Activated CD8-positive, alpha-beta memory T cell treated with anti-CD3 and anti-CD28 coated beads for 48 hours (primary cell): ENCODE data around the gene CUL7.
A peak's percentile ranks its signal among the peaks of the same experiment; 100 is the strongest.
"Not testable (repeated sequence)": the region's sequence is repeated elsewhere in the genome, so short reads cannot be mapped to it uniquely, and the experiment has no call there.

Experiments used
- DNase-seq, 3 experiments: peaks; one replicate each; pipeline ENCODE4 v3.0.0-alpha.2; 2020; ENCODE audit warnings: low read depth in 2 of 3, low spot score in 2 of 3

Gene CUL7

DNA sequence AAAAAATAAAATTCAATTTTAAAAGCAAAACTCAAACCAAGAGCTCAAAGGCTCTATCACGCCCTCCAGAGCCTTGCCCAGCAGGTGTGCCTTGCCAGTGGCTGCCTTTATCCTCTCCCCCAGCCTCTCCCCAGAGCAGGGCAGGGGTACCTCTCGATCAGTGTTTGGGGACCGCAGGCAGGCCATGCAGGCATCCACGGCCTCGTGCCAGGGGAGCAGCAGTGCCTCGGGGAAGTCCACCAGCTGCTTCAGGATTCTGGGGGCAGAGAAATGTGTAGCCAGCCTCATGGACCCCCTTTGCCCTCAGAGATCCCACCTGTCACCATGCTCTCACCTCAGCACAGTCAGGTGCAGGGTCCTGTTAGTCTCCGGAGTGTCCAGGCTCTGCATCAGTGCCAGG is 5.7 kb downstream of the CUL7 start:
- no peak for DNase-seq

DNA sequence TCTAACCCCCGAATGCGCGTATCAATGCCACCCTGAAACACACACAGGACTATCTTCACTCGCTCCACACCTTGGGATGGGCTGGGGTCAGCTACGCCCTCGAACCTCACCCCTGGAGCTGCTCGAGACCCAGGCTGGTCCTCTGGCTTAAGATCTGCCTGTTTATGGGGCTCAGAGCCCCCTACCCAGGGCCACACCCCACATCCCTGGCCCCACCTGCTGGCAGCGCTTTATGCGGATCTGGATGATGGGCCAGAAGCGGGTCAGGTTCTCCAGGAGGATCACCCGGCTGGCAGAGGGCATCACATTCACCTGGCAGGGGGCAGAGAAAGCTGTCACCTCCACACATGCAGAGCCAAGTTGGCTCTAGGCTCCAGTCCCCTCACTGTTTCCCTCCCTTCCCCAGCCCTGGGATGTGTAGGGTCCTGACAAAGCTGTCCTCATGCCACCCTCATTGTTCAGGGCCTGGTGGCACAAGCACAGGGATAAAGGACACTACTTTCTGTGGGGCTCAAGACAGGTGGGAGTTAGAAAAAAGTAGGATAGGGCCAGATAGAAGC is 8.2 kb downstream of the CUL7 start:
- no peak for DNase-seq

GRCh38 chr6:43043310-43043709 is 10.3 kb downstream of the CUL7 start:
- no peak for DNase-seq

- not testable (repeated sequence) for DNase-seq
Measured at GRCh38 chr6:43041475-43041874, 12.2 kb downstream of the CUL7 start.

- DNase-seq = no peak
Measured at GRCh38 chr6:43040542-43041257, 13.0 kb downstream of the CUL7 start.

DNA sequence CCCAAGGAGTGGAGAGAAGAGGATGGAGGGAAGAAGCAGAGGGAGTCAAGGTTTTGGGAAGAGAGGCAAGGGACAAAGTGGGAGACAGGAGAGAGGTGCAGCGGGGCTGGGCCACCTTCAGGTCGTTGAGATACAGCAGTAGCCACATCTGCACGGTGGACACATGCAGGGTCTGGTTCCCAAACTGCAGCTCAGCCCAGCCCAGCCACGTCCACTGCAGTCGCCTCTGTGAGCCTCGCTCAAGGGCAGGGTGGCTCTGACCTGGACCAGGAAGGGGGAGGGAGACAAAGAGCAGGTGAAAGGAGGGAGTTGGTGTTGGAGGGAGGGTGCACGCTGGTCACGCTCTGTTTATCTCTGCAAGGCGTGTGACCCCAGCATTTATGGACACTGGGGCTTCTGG is 14.9 kb downstream of the CUL7 start:
- no peak for DNase-seq

- DNase-seq = no peak
Measured at GRCh38 chr6:43037706-43038105, 15.9 kb downstream of the CUL7 start.

DNA sequence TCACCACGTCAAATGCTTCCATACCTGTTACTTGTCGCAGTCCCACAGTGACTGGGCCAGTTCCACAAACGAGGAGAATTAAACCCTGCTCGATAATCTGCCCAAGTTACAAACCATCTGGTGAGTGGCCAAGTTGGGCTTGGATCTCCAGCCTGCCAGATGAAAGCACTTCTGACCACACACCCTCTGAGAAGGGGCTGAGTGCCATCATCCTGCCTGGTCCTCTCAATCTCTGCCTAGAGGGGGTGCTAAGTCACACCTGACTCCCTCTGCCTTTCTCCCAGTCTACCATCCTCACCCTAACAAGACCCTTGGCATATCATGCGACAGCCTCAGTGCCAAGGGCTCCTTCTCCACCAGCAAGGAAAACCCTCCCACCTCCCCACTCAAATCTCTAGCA is 16.5 kb downstream of the CUL7 start:
- no peak for DNase-seq

DNA sequence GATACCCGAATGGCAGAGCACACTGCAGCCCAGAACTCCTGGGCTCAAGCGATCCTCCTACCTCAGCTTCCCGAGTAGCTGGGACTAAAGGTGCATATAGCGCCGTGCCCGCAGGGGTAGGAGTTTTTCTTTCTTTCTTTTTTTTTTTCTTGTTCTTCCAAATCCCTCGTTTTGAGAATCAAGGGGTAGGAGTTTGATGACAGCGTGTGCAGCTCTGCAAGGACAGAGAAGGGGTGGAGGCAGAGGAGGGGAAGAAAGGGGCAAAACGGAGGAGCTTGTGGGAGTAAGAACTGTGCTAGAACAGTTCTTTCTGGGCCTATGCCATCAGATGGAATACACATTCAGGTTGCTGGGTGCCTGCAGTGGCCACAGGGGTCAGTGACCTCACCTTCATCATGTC is 16.9 kb downstream of the CUL7 start:
- DNase-seq = no peak

DNA sequence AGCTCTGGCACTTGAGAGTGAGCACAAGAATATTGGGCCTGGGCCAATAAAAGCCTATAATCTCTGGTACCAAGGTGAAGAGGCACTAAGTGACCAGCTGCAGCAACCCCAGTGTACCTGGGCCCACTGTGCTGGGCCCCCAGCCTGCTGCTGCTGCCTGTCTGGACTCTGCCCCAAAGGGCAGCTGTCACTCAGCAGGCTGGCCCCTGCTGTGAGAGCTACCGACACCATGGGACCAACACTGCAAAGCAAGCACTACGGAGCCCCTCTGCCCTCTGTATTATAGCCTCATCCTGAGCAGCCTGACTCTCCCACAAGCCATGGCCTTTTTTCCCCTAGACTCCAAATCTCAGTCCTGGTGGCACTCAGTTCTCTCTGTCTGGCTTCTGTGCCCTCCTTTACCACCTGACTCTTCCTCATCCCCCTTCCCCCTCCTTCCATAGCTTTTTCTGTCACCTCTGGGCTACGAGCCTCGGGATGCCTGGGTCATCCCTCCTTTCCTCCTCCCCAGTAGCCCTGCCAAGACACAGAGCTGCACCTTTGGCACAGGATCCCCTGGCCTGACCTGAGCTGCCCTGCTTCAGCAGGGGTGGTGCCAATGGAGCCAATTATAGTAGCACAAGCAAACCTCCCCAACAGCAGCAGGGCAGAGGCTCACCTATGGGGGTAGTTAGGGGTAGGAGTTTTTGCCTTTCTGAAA is 18.0 kb downstream of the CUL7 start:
- DNase-seq = no peak

GRCh38 chr6:43034190-43034525 is 19.5 kb downstream of the CUL7 start:
- no peak for DNase-seq

GRCh38 chr6:43033496-43034189 is 20.0 kb downstream of the CUL7 start:
- DNase-seq = no peak

- DNase-seq = no peak
Measured at GRCh38 chr6:43032326-43032725, 21.3 kb downstream of the CUL7 start.

GRCh38 chr6:43029120-43029519 is 24.5 kb downstream of the CUL7 start:
- DNase-seq = no peak

DNA sequence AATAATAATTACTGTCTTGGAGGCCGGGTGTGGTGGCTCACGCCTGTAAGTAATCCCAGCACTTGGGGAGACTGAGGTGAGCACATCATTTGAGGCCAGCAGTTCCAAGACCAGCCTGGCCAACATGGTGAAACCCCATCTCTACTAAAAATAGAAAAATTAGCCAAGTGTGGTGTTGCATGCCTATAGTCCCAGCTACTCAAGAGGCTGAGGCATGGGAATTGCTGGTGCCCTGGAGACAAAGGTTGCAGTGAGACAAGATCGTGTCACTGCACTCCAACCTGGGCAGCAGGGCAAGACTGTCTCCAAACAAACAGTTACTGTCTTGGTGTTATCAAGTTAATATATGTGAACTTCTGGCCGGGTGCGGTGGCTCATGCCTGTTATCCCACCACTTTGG is 27.3 kb downstream of the CUL7 start:
- DNase-seq = no peak

GRCh38 chr6:43024436-43024835 is 29.2 kb downstream of the CUL7 start:
- DNase-seq = no peak

DNA sequence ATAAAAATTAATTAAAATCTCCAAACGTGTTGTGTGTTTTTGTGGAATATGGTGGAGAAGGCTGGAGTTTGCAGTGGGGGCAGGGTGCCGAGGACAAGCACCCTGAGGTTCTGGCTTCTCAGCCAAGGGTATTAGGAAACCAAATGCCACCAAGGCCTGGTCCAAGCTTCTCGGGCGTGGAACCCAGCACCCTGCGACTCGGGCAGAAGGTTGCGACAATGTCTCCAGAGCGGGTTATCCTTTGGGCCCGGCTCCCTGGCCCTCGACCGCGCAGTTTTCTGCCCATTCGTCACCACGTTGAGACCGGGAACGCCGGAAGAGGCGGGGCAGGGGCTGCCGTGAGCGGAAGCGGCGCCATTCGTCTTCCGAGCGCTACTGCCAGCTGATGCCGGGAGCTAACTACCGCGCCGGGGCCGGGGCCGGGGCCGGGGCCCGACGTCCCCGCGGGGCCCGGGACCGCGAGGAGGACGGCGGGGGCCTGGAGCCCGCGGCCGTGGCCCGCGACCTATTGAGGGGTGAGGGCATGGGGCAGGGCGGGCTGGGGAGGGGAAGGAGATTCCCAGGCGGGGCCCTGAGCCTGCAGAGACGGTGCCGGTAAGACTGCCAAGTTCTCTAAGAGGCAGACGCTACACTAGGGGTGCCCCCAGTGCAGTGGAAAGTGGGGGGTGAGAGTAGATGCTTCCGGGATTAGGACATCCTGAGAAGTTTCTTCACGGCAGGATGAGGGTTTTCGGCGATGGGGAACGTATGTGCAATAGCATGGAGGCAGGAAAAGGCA is 32.2 kb downstream of the CUL7 start, which contains the start of gene RRP36:
Gene RRP36 (plus strand): TSS at position 354 of the 778 bp plus-strand sequence. CDS start 32 bp downstream, at position 386.
- DNase-seq = peak; percentile 44 to 49 (median 49)

DNA sequence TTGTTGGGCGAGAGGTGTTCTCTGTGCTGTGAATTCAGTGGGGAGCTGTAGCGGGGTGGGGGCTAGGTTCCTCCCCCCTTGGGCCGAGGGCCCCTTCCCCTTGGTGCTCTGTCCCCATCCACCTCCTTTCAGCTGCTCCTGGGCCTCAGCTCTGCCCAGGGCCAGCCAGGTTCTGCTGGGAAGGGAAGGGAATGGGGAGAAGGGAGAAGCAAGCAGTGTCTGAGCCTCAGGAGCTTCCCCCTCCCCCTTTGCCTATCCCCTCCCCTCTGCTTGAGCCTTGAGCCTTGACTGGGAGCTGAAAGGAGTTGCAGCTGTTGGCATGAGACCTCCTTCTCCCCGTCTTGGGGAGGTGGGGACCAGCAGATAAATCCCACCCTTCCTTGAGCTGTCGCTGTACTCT is 32.8 kb downstream of the CUL7 start:
- DNase-seq = no peak

- DNase-seq = no peak
Measured at GRCh38 chr6:43020052-43020705, 33.5 kb downstream of the CUL7 start.

- no peak for DNase-seq
Measured at GRCh38 chr6:43019152-43019551, 34.5 kb downstream of the CUL7 start.

GRCh38 chr6:43016943-43017334 is 36.7 kb downstream of the CUL7 start:
- DNase-seq = no peak
